Stomach (tissue), 9 donors: ENCODE results near the gene PANX3. TPM values are rescaled to one million over a fixed set of nuclear protein-coding genes. Genes with fewer than 3 reads are reported as not detected.

Experiments used
- DNase-seq, 2 donors: peaks; one replicate each; pipeline versions ENCODE4 v3.0.0 to v3.0.0-alpha.2; 2013 to 2019
- H3K27ac ChIP-seq, 5 donors: fragments of 200-600 bp in 4 of 5; sonication (generic) in 4 of 5; one replicate each; pipeline ENCODE4 v1.5.1; 2013 to 2019; ENCODE audit warnings: mild to moderate bottlenecking in 1 of 5, moderate library complexity in 1 of 5
- H3K27me3 ChIP-seq, 3 donors: fragments of 200-600 bp; sonication (generic); one replicate each; pipeline ENCODE4 v1.5.1; 2017 to 2019; ENCODE audit warnings: mixed run types in 1 of 3
- H3K36me3 ChIP-seq, 4 donors: fragments of 200-600 bp; sonication (generic); 1 replicate in 3 of 4; 2 replicates in 1 of 4; pipeline ENCODE4 v1.5.1; 2016 to 2019
- H3K4me1 ChIP-seq, 4 donors: fragments of 200-600 bp; sonication (generic); one replicate each; pipeline ENCODE4 v1.5.1; 2016 to 2019
- H3K4me3 ChIP-seq, 4 donors: fragments of 200-600 bp; sonication (generic) in 3 of 4; one replicate each; pipeline ENCODE4 v1.5.1; 2016 to 2019; ENCODE audit warnings: mild to moderate bottlenecking in 1 of 4
- H3K9me3 ChIP-seq, 4 donors: fragments of 200-600 bp; sonication (generic); one replicate each; pipeline ENCODE4 v1.5.1; 2016 to 2019
- EP300 ChIP-seq: sonication (generic); formaldehyde crosslinking; IDR thresholded peaks from one replicate; pipeline ENCODE4 v1.6.1; 2017; ENCODE audit warnings: antibody characterized with exemption
- POLR2A ChIP-seq, 4 donors: fragments of 450-650 bp; IDR thresholded peaks; one replicate each; pipeline ENCODE4 v1.6.1; 2016; ENCODE audit warnings: antibody characterized with exemption in 4 of 4, control low read depth in 2 of 4, mild to moderate bottlenecking in 1 of 4, moderate library complexity in 1 of 4
- POLR2AphosphoS5 ChIP-seq, 3 donors: sonication (generic); formaldehyde crosslinking; IDR thresholded peaks; one replicate each; pipeline ENCODE4 v1.6.1; 2016; ENCODE audit warnings: antibody characterized with exemption in 3 of 3
- WGBS, 5 donors: extraction: QIAGEN DNeasy Blood & Tissue Kit in 3 of 5; methylation state at CpG; one replicate each; pipeline versions ENCODE4 v1.1.5 to v1.1.7; 2013 to 2018; 5-methylcytosine and 5-hydroxymethylcytosine counted together
- intact Hi-C: fragments of 100-400 bp; cut with DNase I; formaldehyde crosslinking; loops from one replicate; pipeline ENCODE4 v1.15.1; 2023; ENCODE audit warnings: low total_unique reads
- polyA plus RNA-seq, 3 donors: library from polyadenylated mRNA; stranded (reverse); fragments of 200-250 nt; gene quantifications; one replicate each; pipeline ENCODE4 v1.2.3, GENCODE V29; 2013
- total RNA-seq, 5 donors: library from RNA; depleted of rRNA; stranded (reverse); fragments of >200 nt; gene quantifications; one replicate each; pipeline versions ENCODE4 v1.1.0 to v1.2.3, GENCODE V29; 2014 to 2016
- TF ChIP-seq, protein P1 (sequence below), 7 experiments: fragments of 450-650 bp in 4 of 7; fragments of 200-600 bp in 3 of 7; sonication (generic) in 3 of 7; IDR thresholded peaks; one replicate each; pipeline ENCODE4 v1.5.1; 2016 to 2019; ENCODE audit warnings: antibody characterized with exemption in 7 of 7, control low read depth in 2 of 7, mild to moderate bottlenecking in 1 of 7
- donor health status: healthy with polysubstance abuse.
- donor health status: Bipolar disorder and iron deficiency.
- donor health status: healthy.

Gene PANX3
- total and polyA plus RNA-seq, 8 donors = not detected

- Histone ChIP-seq H3K9me3 (no peaks in the 10 kb centered on the region), H3K36me3 (no peaks in the 10 kb centered on the region), H3K4me3 (no peak overlapping the region), H3K4me1 (no peaks in the 10 kb centered on the region), H3K27ac (no peak overlapping the region), H3K27me3 (no peaks in the 10 kb centered on the region)
- peak in 1 of 2 donors; percentile 17 for DNase-seq
- TF ChIP-seq POLR2AphosphoS5 (IDR thresholded peaks at IDR 0.05) (no peak), EP300 (no peak), POLR2A (IDR thresholded peaks at IDR 0.05) (no peak)
- TF ChIP-seq, protein P1, sequence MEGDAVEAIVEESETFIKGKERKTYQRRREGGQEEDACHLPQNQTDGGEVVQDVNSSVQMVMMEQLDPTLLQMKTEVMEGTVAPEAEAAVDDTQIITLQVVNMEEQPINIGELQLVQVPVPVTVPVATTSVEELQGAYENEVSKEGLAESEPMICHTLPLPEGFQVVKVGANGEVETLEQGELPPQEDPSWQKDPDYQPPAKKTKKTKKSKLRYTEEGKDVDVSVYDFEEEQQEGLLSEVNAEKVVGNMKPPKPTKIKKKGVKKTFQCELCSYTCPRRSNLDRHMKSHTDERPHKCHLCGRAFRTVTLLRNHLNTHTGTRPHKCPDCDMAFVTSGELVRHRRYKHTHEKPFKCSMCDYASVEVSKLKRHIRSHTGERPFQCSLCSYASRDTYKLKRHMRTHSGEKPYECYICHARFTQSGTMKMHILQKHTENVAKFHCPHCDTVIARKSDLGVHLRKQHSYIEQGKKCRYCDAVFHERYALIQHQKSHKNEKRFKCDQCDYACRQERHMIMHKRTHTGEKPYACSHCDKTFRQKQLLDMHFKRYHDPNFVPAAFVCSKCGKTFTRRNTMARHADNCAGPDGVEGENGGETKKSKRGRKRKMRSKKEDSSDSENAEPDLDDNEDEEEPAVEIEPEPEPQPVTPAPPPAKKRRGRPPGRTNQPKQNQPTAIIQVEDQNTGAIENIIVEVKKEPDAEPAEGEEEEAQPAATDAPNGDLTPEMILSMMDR (IDR thresholded peaks at IDR 0.05) = no peak
- intact Hi-C loops = no loop called here
- 79 to 87% (median 85%) methylated on average over 3 of the region's 3 CpGs for WGBS, 5 donors
Observed at GRCh38 chr11:124605719-124606118, 5.5 kb upstream of the PANX3 start.

GRCh38 chr11:124608147-124608546 lies 3.1 kb upstream of the PANX3 start:
- no peak overlapping the region for H3K27ac ChIP-seq
- intact Hi-C loops = no loop called here
- no peaks in the 10 kb centered on the region for H3K9me3 ChIP-seq
- no peaks in the 10 kb centered on the region for H3K4me1 ChIP-seq
- TF ChIP-seq EP300 (no peak), POLR2A (IDR thresholded peaks at IDR 0.05) (no peak), POLR2AphosphoS5 (IDR thresholded peaks at IDR 0.05) (no peak)
- TF ChIP-seq, protein P1 (IDR thresholded peaks at IDR 0.05) = no peak
- DNase-seq = peak in 1 of 2 donors; percentile 18
- peaks cover 0 to 8% (median 0%) of the 10 kb centered on the region in 3 donors for H3K27me3 ChIP-seq
- no peaks in the 10 kb centered on the region for H3K36me3 ChIP-seq
- H3K4me3 ChIP-seq = no peak overlapping the region

- H3K9me3 ChIP-seq = no peaks in the 10 kb centered on the region
- no peaks in the 10 kb centered on the region for H3K36me3 ChIP-seq
- TF ChIP-seq EP300 = no peak
- no peak for TF ChIP-seq POLR2AphosphoS5 (IDR thresholded peaks at IDR 0.05)
- TF ChIP-seq POLR2A (IDR thresholded peaks at IDR 0.05) = no peak
- TF ChIP-seq, protein P1 (IDR thresholded peaks at IDR 0.05) = no peak
- 67 to 92% (median 80%) methylated on average over 2 of the region's 2 CpGs for WGBS, 5 donors
- H3K27me3 ChIP-seq = peaks cover 0 to 26% (median 8%) of the 10 kb centered on the region in 3 donors
- intact Hi-C loops = no loop called here
- H3K4me3 ChIP-seq = no peak overlapping the region
- H3K27ac ChIP-seq = no peak overlapping the region
- no peaks in the 10 kb centered on the region for H3K4me1 ChIP-seq
- no peak for DNase-seq
Observed at GRCh38 chr11:124610295-124610694, 933 bp upstream of the PANX3 start.

DNA sequence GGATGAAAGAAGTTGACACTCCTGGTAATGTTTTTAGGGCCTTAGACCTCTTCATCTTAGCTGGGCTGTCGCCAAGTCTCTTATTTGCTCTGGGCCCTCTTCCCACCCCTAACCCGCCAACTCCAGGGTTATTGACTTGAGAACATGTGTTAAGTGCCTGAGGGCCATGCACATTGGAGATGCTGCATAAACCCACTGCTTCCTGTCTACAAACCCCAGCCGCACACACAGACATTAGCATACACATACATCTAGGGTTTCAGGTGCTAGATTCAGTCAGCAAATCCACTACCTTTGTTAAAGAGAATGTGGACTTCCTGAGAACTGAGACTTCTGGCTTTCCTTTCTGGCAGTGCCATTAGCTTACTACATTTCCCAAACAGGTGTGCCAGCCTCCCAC lies 817 bp downstream of the PANX3 start:
- Histone ChIP-seq H3K9me3 (no peaks in the 10 kb centered on the region), H3K27ac (no peak overlapping the region), H3K4me3 (no peak overlapping the region), H3K4me1 (no peaks in the 10 kb centered on the region), H3K27me3 (peaks cover 0 to 35% (median 8%) of the 10 kb centered on the region in 3 donors), H3K36me3 (no peaks in the 10 kb centered on the region)
- WGBS, 5 donors = 54 to 70% (median 67%) methylated on average over 3 of the region's 3 CpGs
- intact Hi-C loops = no loop called here
- DNase-seq = peak in 1 of 2 donors; percentile 9
- TF ChIP-seq, protein P1 (IDR thresholded peaks at IDR 0.05) = no peak
- TF ChIP-seq POLR2AphosphoS5 (IDR thresholded peaks at IDR 0.05) = no peak
- no peak for TF ChIP-seq POLR2A (IDR thresholded peaks at IDR 0.05)
